Endothelial cell of umbilical vein (primary cell): Measurements from ENCODE around the gene SYNJ1. TPM values are rescaled to one million over a fixed set of nuclear protein-coding genes. Genes with fewer than 3 reads are reported as not detected.
A peak's percentile ranks its signal among the peaks of the same experiment; 100 is the strongest.

Experiments used
- BruUV-seq: library from RNA; stranded (reverse); fragments of 400-500 nt; replicated peaks from 2 replicates; lab custom pipeline; 2021; lab: Mats Ljungman, UMichigan
- CTCF ChIA-PET: fragments of 300-600, 350-600 bp; sonication (Branson Sonifier 250); formaldehyde crosslinking; loops from one replicate; lab custom pipeline; 2021; ENCODE audit warnings: antibody characterized with exemption, inconsistent platforms; lab: Charles Lee
- POLR2A ChIA-PET: fragments of 300-600, 350-600 bp; sonication (Branson Sonifier 250); formaldehyde crosslinking; loops from one replicate; lab custom pipeline; 2021; ENCODE audit warnings: antibody characterized with exemption, inconsistent platforms; lab: Charles Lee
- DNase-seq: peaks from one replicate; pipeline ENCODE4 v3.0.0-alpha.2; 2011; ENCODE audit warnings: low read depth, low spot score
- FAIRE-seq: peaks from 2 replicates; lab custom pipeline; 2011; peaks lifted over from hg19 to GRCh38; lab: Jason Lieb, UNC
- H2AFZ ChIP-seq: 2 replicates; pipeline ENCODE4 v1.6.0; 2012; ENCODE audit warnings: low read depth, low read length, control low read depth, inconsistent platforms
- H3K27ac ChIP-seq: 2 replicates; pipeline ENCODE4 v1.5.1; 2011; ENCODE audit warnings: low read depth, mild to moderate bottlenecking, control low read depth, low read length, moderate library complexity; ENCODE audit not compliant: insufficient read depth
- H3K27me3 ChIP-seq, 2 experiments: 2 replicates each; pipeline versions ENCODE4 v1.6.0 to v1.6.1; 2011; ENCODE audit warnings: low read length in 2 of 2, mixed read lengths in 1 of 2; ENCODE audit not compliant: control insufficient read depth in 2 of 2, insufficient read depth in 2 of 2
- H3K36me3 ChIP-seq, 2 experiments: 2 replicates in 1 of 2; 3 replicates in 1 of 2; pipeline ENCODE4 v1.5.1; 2011; ENCODE audit warnings: low read length in 2 of 2, mild to moderate bottlenecking in 1 of 2, moderate library complexity in 1 of 2; ENCODE audit not compliant: control insufficient read depth in 2 of 2, insufficient read depth in 2 of 2; ENCODE audit errors: extremely low read depth in 1 of 2
- H3K4me1 ChIP-seq: 3 replicates; pipeline ENCODE4 v1.5.1; 2011; ENCODE audit warnings: mild to moderate bottlenecking, low read length; ENCODE audit not compliant: control insufficient read depth, insufficient read depth; ENCODE audit errors: extremely low read depth
- H3K4me2 ChIP-seq: 2 replicates; pipeline ENCODE4 v1.6.1; 2011; ENCODE audit warnings: low read length, control low read depth, mixed read lengths; ENCODE audit not compliant: insufficient read depth
- H3K4me3 ChIP-seq, 3 experiments: fragments of 200-600 bp in 1 of 3; sonication (generic), shearing (Covaris generic) in 1 of 3; replicated peaks in 1 of 3; 2 replicates each; pipeline ENCODE4 v1.5.1; 2011 to 2016; ENCODE audit warnings: control low read depth in 3 of 3, low read length in 3 of 3, mild to moderate bottlenecking in 2 of 3, inconsistent platforms in 1 of 3, low read depth in 1 of 3, moderate library complexity in 1 of 3; ENCODE audit not compliant: insufficient read depth in 1 of 3
- H3K79me2 ChIP-seq: 2 replicates; pipeline ENCODE4 v1.6.0; 2012; ENCODE audit warnings: low read length, inconsistent platforms; ENCODE audit not compliant: control insufficient read depth, insufficient read depth
- H3K9ac ChIP-seq: replicated peaks from 2 replicates; pipeline ENCODE3; 2011; ENCODE audit warnings: low read length, control low read depth; ENCODE audit not compliant: insufficient read depth; ENCODE audit errors: extremely low read depth
- H3K9me1 ChIP-seq: replicated peaks from 3 replicates; pipeline ENCODE4 v1.6.0; 2011; ENCODE audit warnings: mild to moderate bottlenecking, low read length; ENCODE audit not compliant: control insufficient read depth, insufficient read depth; ENCODE audit errors: extremely low read depth
- H3K9me3 ChIP-seq: replicated peaks from 2 replicates; pipeline ENCODE4 v1.5.1; 2012; ENCODE audit warnings: low read length, inconsistent platforms; ENCODE audit not compliant: control insufficient read depth, insufficient read depth
- H4K20me1 ChIP-seq: replicated peaks from 2 replicates; pipeline ENCODE3; 2011; ENCODE audit warnings: mild to moderate bottlenecking, low read length; ENCODE audit not compliant: control insufficient read depth, insufficient read depth; ENCODE audit errors: extremely low read depth
- CTCF ChIP-seq, 2 donors: IDR thresholded peaks; 1 replicate in 1 of 2; 2 replicates in 1 of 2; pipeline ENCODE4 v1.5.1; 2011; ENCODE audit warnings: low read length in 2 of 2, mild to moderate bottlenecking in 2 of 2, moderate library complexity in 2 of 2, control low read depth in 1 of 2, inconsistent platforms in 1 of 2, low read depth in 1 of 2; ENCODE audit not compliant: insufficient read depth in 1 of 2; ENCODE audit errors: extremely low read depth in 1 of 2
- EZH2 ChIP-seq: IDR thresholded peaks from 2 replicates; pipeline ENCODE4 v1.6.1; 2012; ENCODE audit warnings: borderline replicate concordance, low read depth, mild to moderate bottlenecking, moderate library complexity, low read length, inconsistent platforms; ENCODE audit not compliant: severe bottlenecking
- FOS ChIP-seq: IDR thresholded peaks from 2 replicates; pipeline ENCODE4 v1.6.1; 2011; ENCODE audit warnings: mild to moderate bottlenecking, low read length, moderate library complexity, borderline replicate concordance; ENCODE audit not compliant: insufficient read depth
- GATA2 ChIP-seq: IDR thresholded peaks from 2 replicates; pipeline ENCODE4 v1.7.0; 2011; ENCODE audit warnings: low read depth, mild to moderate bottlenecking, moderate library complexity, mixed read lengths, low read length; ENCODE audit not compliant: insufficient read length, insufficient read depth
- JUN ChIP-seq: IDR thresholded peaks from 2 replicates; pipeline ENCODE4 v1.6.1; 2011; ENCODE audit warnings: borderline replicate concordance, low read depth; ENCODE audit not compliant: insufficient read length, insufficient read depth
- MAX ChIP-seq: IDR thresholded peaks from 2 replicates; pipeline ENCODE4 v1.6.1; 2011; ENCODE audit not compliant: insufficient read depth, insufficient read length
- MYC ChIP-seq: IDR thresholded peaks from one replicate; pipeline ENCODE4 v1.6.1; 2011; ENCODE audit warnings: mild to moderate bottlenecking, low read depth, low read length
- POLR2A ChIP-seq: IDR thresholded peaks from 2 replicates; pipeline ENCODE4 v1.6.1; 2012; ENCODE audit warnings: low read depth, mild to moderate bottlenecking, control low read depth, low read length
- POLR2AphosphoS5 ChIP-seq: IDR thresholded peaks from 2 replicates; pipeline ENCODE4 v1.6.1; 2012; ENCODE audit warnings: low read depth, mild to moderate bottlenecking, control low read depth, low read length, moderate library complexity; ENCODE audit not compliant: insufficient read depth
- dilution Hi-C: fragments of 300-500 bp; cut with MboI; formaldehyde crosslinking; loops from one replicate; pipeline ENCODE4 v1.15.0; 2019; ENCODE audit warnings: low sequenced_read_pairs; ENCODE audit not compliant: extremely low pct_ligation_motif_present
- intact Hi-C: fragments of 100-400 bp; cut with micrococcal nuclease; formaldehyde crosslinking; loops from one replicate; pipeline ENCODE4 v1.10.0; 2022
- polyA plus RNA-seq, 4 experiments: library from polyadenylated mRNA; depleted of rRNA in 3 of 4; stranded (reverse) in 3 of 4; unstranded in 1 of 4; fragments of >200 nt; gene quantifications; 2 replicates each; pipeline versions ENCODE4 v1.2.1 to v1.2.3, GENCODE V29; 2011 to 2012; ENCODE audit warnings: missing spikeins in 1 of 4
- total RNA-seq: library from RNA; stranded (reverse); gene quantifications from 2 replicates; pipeline ENCODE4 v1.2.3, GENCODE V29; 2021

The SYNJ1 gene
- total and polyA plus RNA-seq, 2 donors (not counting 3 experiments of a cell fraction or from before 2014, with no cell fraction given) = 5.9 to 17.0 TPM

- POLR2A ChIA-PET = no interaction called here
Measured at GRCh38 chr21:32698971-32699693, 28.7 kb downstream of the SYNJ1 start.

GRCh38 chr21:32698286-32698685 is 29.5 kb downstream of the SYNJ1 start:
- FAIRE-seq (no peak), DNase-seq (no peak)
- H4K20me1 ChIP-seq = no peaks in the 10 kb centered on the region
- H3K9me1 ChIP-seq = no peaks in the 10 kb centered on the region
- peaks cover 33% of the 10 kb centered on the region for H3K4me1 ChIP-seq
- CTCF ChIA-PET = interaction anchor here (1.2 kb wide), 1 partner anchor 51 kb away, joined by 4 read pairs; no protein-coding TSS in a partner anchor
- BruUV-seq = no TSS peak
- TF ChIP-seq MYC (no peak), JUN (no peak), POLR2A (no peak), CTCF (IDR thresholded peaks at IDR 0.05; ENCODE audit: extremely low read depth in 1 of 2, insufficient read depth in 1 of 2, low read depth in 1 of 2, low read length in 2 of 2) (no peak), EZH2 (no peak), POLR2AphosphoS5 (no peak), FOS (no peak), MAX (no peak), GATA2 (no peak)
- H3K36me3 ChIP-seq = no peaks in the 10 kb centered on the region
- no peak overlapping the region for H3K4me3 ChIP-seq
- POLR2A ChIA-PET = no interaction called here
- H3K9me3 ChIP-seq = no peaks in the 10 kb centered on the region
- H3K9ac ChIP-seq = no peak overlapping the region
- H3K27me3 ChIP-seq = no peaks in the 10 kb centered on the region
- no peak overlapping the region for H3K27ac ChIP-seq
- no peaks in the 10 kb centered on the region for H3K79me2 ChIP-seq
- intact Hi-C loops (no loop called here), dilution Hi-C loops (no loop called here)
- H3K4me2 ChIP-seq = no peak overlapping the region
- no peak overlapping the region for H2AFZ ChIP-seq

More at GRCh38 chr21:32698971-32699693, 28.7 kb downstream of the SYNJ1 start:
- dilution Hi-C loops (no loop called here), intact Hi-C loops (no loop called here)
- no peak overlapping the region for H3K4me3 ChIP-seq
- H3K4me2 ChIP-seq = peak overlapping the region; percentile 69
- no peak for TF ChIP-seq POLR2A
- no peak for TF ChIP-seq FOS
- TF ChIP-seq POLR2AphosphoS5 = no peak
- no peak for TF ChIP-seq JUN
- peak; percentile 59 for TF ChIP-seq GATA2
- FAIRE-seq (peak; percentile 26), DNase-seq (peak; percentile 61)
- peaks cover 32% of the 10 kb centered on the region for H3K4me1 ChIP-seq
- no peaks in the 10 kb centered on the region for H3K79me2 ChIP-seq
- H3K9me3 ChIP-seq = no peaks in the 10 kb centered on the region
- peak overlapping the region; percentile 15 for H2AFZ ChIP-seq
- CTCF ChIA-PET = no interaction called here
- no peaks in the 10 kb centered on the region for H3K27me3 ChIP-seq
- H4K20me1 ChIP-seq = no peaks in the 10 kb centered on the region
- H3K36me3 ChIP-seq = no peaks in the 10 kb centered on the region
- no peak overlapping the region for H3K9ac ChIP-seq
- no TSS peak for BruUV-seq
- H3K27ac ChIP-seq = peak overlapping the region; percentile 6
- no peaks in the 10 kb centered on the region for H3K9me1 ChIP-seq
